GM21723 (cell line): ENCODE measurements around the gene TAF3.
"Not testable (repeated sequence)": the region's sequence is repeated elsewhere in the genome, so short reads cannot be mapped to it uniquely, and the experiment has no call there.

Source experiments
- ATAC-seq: cut with Tn5 transposase; IDR thresholded peaks from one replicate; pipeline ENCODE4 v1.9.1; 2021; ENCODE audit warnings: mild to moderate bottlenecking, moderate library complexity; ENCODE audit not compliant: unreplicated experiment

The TAF3 gene

GRCh38 chr10:8026349-8027259, 208.3 kb downstream of the TAF3 start:
- no peak for ATAC-seq

- ATAC-seq, result not testable (repeated sequence)
These were observed 212.9 kb downstream of the TAF3 start for GRCh38 chr10:8031211-8031610.

- no peak for ATAC-seq
These were observed 214.3 kb downstream of the TAF3 start for GRCh38 chr10:8032558-8032957.

- no peak for ATAC-seq
These were observed 215.6 kb downstream of the TAF3 start for GRCh38 chr10:8033812-8034465.

- no peak for ATAC-seq
These were observed 216.2 kb downstream of the TAF3 start for GRCh38 chr10:8034466-8035005.

- ATAC-seq, result no peak
These were observed 216.8 kb downstream of the TAF3 start for GRCh38 chr10:8035006-8035640.

- no peak for ATAC-seq
These were observed 217.6 kb downstream of the TAF3 start for GRCh38 chr10:8035641-8036470.

- ATAC-seq, result no peak
These were observed 218.3 kb downstream of the TAF3 start for GRCh38 chr10:8036506-8037198.

GRCh38 chr10:8037199-8037801, 219.0 kb downstream of the TAF3 start:
- ATAC-seq, result no peak

GRCh38 chr10:8037941-8038894, 219.9 kb downstream of the TAF3 start:
- no peak for ATAC-seq

GRCh38 chr10:8039321-8039881, 221.1 kb downstream of the TAF3 start:
- no peak for ATAC-seq

- no peak for ATAC-seq
These were observed 222.3 kb downstream of the TAF3 start for GRCh38 chr10:8040651-8041050.

GRCh38 chr10:8041284-8041991, 223.1 kb downstream of the TAF3 start:
- no peak for ATAC-seq

GRCh38 chr10:8041992-8042720, 223.9 kb downstream of the TAF3 start:
- ATAC-seq, result no peak

GRCh38 chr10:8042721-8043568, 224.6 kb downstream of the TAF3 start:
- no peak for ATAC-seq
